ENCODE measurements around the gene LCP1.

Gene LCP1

GRCh38 chr13:46154136-46154801 lies 27.7 kb downstream of the LCP1 start:
- no peak for DNase-seq

GRCh38 chr13:46152627-46153328 lies 29.2 kb downstream of the LCP1 start:
- DNase-seq = no peak

- no peak for DNase-seq
Observed at GRCh38 chr13:46150134-46150693, 31.8 kb downstream of the LCP1 start.

GRCh38 chr13:46149272-46150133 lies 32.5 kb downstream of the LCP1 start:
- DNase-seq = no peak

- DNase-seq = no peak
Observed at GRCh38 chr13:46146898-46147297, 35.1 kb downstream of the LCP1 start.

GRCh38 chr13:46145950-46146349 lies 36.0 kb downstream of the LCP1 start:
- no peak for DNase-seq

GRCh38 chr13:46145135-46145534 lies 36.8 kb downstream of the LCP1 start:
- DNase-seq = no peak

GRCh38 chr13:46143184-46143701 lies 38.7 kb downstream of the LCP1 start:
- no peak for DNase-seq

GRCh38 chr13:46142776-46143175 lies 39.2 kb downstream of the LCP1 start:
- DNase-seq = no peak

GRCh38 chr13:46140044-46140443 lies 41.9 kb downstream of the LCP1 start:
- DNase-seq = no peak

- DNase-seq = no peak
Observed at GRCh38 chr13:46137627-46138317, 44.2 kb downstream of the LCP1 start.

- DNase-seq = no peak
Observed at GRCh38 chr13:46136688-46137087, 45.3 kb downstream of the LCP1 start.

- no peak for DNase-seq
Observed at GRCh38 chr13:46134961-46135522, 46.9 kb downstream of the LCP1 start.

- no peak for DNase-seq
Observed at GRCh38 chr13:46134494-46134893, 47.5 kb downstream of the LCP1 start.

- DNase-seq = no peak
Observed at GRCh38 chr13:46132109-46132508, 49.9 kb downstream of the LCP1 start.

GRCh38 chr13:46131705-46132104 lies 50.3 kb downstream of the LCP1 start:
- DNase-seq = no peak

GRCh38 chr13:46129955-46130618 lies 51.9 kb downstream of the LCP1 start:
- DNase-seq = no peak

GRCh38 chr13:46129124-46129523 lies 52.9 kb downstream of the LCP1 start:
- no peak for DNase-seq

GRCh38 chr13:46127358-46128023 lies 54.5 kb downstream of the LCP1 start:
- DNase-seq = no peak

- peak; percentile 51 for DNase-seq
Observed at GRCh38 chr13:46126552-46127357, 55.2 kb downstream of the LCP1 start.

Measured in activated T-cell treated with anti-CD3 and anti-CD28 coated beads for 4 hours (primary cell).